HG02678 (cell line): ENCODE measurements around the gene LELP1.

Experiments
- ATAC-seq: cut with Tn5 transposase; IDR thresholded peaks from one replicate; pipeline ENCODE4 v1.9.1; 2021; ENCODE audit warnings: mild to moderate bottlenecking, moderate library complexity; ENCODE audit not compliant: unreplicated experiment

The LELP1 gene

DNA sequence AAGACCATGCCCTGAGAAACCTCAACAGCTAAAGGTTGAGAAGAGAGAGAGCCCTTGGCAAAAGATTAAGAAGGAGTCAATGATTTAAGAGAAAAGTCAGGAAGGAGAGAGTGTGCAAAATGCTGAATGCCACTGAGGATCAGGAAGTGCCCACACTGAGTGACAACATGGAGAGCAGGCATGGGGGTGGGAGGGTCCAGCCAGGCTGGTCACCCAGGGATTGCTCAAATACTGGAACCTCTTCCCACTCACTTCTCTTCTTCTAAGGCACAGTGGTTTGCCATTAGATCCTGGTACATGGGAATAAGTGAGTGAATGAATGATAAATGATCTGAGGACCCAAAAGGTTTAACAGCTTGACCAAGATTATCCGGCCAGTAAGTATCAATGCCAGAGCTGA lies 25.3 kb downstream of the LELP1 start:
- ATAC-seq, result no peak

GRCh38 chr1:153229076-153229829 lies 26.0 kb downstream of the LELP1 start:
- peak; percentile 48 for ATAC-seq

DNA sequence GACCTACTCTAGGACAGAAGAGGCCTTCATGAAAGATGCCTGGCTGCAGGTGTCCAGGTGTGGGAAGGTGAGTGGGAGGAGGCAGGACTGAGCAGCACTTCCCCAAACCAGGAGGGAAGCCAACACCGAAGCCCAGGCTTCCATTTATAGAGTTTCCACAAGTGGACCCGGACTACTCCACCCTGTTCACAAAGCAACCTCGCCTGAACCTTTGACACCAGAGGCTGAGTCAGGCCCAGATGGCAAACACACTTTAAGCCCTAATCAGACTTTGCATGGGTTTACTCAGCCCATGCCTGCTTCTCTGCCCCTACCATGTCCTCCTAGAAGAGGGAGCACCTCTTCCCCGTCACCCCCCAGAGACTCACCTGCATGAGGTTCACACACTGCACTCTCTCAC lies 28.1 kb downstream of the LELP1 start:
- no peak for ATAC-seq

- no peak for ATAC-seq
Measured at GRCh38 chr1:153231785-153232184, 28.6 kb downstream of the LELP1 start.

- ATAC-seq, result no peak
Measured at GRCh38 chr1:153232553-153232952, 29.3 kb downstream of the LELP1 start.

DNA sequence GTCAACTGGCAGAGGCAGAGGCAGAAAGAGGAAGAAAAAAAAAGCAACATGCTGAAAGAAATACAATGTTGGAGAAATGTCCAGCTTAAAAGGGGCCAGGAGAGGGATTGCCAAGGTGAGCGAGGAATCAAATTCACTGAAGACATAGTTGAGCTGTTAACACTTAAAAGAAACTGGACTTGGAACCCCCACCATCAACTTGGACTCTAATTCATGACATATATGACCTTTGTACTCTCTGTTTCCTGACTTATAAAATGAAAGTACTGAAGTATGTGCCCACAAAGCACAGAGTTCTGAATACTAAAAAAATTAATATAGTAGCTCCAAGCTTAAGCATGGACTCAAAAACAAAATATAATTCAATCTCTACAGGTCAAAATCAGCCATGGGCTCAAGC lies 30.2 kb downstream of the LELP1 start:
- no peak for ATAC-seq

GRCh38 chr1:153238527-153238926 lies 35.3 kb downstream of the LELP1 start:
- no peak for ATAC-seq

- no peak for ATAC-seq
Measured at GRCh38 chr1:153242160-153242559, 38.9 kb downstream of the LELP1 start.

- ATAC-seq, result no peak
Measured at GRCh38 chr1:153245466-153245865, 42.2 kb downstream of the LELP1 start.

GRCh38 chr1:153246018-153246417 lies 42.8 kb downstream of the LELP1 start:
- no peak for ATAC-seq

DNA sequence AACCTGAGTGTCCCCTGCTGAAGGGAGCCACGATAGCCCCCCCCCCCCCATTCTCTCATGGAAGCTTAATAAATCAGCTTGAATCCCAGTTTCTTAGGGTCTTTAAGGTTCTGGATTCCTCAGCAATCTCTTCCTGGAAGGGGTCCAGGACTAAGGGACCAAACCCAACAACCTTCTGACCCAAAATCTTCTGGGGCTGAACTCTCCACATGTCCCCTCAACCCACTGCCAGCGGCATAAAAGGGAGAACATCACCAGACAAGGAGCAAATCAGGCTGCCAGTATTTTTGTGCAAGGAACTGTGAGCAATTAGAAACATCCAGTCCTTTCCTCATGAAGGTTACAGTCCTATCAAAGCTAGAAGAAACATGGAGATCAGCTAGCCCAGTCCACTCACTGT lies 43.6 kb downstream of the LELP1 start:
- ATAC-seq, result no peak

GRCh38 chr1:153248176-153248879 lies 45.1 kb downstream of the LELP1 start:
- ATAC-seq, result no peak

- ATAC-seq, result no peak
Measured at GRCh38 chr1:153250166-153250565, 46.9 kb downstream of the LELP1 start.

DNA sequence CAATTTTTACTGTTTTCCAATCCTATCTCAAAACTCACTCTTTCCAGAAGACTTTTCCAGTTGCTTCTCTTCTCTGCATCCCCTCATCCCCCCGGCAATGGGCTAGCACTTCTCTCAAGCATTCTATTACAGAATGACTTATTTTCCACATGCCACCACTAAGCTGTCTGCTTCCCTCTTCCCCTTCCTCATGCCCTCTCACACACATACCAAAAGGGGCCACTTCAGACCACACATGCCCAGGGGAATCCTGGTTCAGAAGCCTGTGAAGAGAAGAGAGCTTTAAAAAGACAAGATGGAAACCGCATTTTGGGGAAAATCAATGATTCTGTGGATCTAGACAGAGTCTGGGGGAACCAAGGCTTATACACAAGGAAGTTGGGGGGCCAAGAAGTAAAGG lies 47.9 kb downstream of the LELP1 start:
- ATAC-seq, result no peak

DNA sequence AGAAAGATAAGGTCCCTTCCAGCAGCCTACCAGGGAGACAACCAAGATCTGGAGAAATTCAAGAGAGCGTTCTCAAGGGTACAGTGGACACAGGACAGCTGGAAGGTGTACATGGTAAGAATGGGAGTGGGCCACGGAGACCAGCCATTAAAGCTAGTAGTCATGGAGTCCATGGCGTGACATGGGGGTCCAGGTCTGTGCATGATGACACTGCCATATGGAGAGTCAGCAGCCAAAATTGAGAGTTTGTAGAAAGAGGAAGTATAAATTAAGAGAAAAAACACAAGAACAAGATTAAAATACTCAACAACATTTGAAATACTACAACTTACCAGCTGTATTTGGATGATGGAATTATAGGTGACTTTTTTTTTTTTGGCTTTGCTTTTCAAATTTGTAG lies 48.3 kb downstream of the LELP1 start:
- ATAC-seq, result no peak

DNA sequence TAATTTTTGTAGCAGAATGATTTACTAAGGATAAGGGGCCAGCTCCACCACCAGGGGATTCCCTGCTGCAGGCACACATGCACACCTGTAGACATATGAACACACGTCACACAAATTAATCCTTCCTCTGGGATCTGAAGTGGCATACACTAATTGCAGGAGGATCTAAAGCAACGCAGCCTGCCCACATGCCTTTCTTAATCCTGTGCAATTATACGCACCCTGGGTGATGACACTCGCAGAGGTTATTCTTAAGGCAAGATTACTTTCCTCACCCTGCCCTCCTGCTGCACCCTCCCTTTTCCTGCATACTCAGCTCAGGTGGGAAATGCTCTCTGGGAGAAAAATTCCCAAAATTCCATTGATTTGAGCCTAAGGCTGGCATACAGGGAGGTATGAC lies 48.8 kb downstream of the LELP1 start:
- no peak for ATAC-seq

GRCh38 chr1:153253076-153253475 lies 49.8 kb downstream of the LELP1 start:
- no peak for ATAC-seq

DNA sequence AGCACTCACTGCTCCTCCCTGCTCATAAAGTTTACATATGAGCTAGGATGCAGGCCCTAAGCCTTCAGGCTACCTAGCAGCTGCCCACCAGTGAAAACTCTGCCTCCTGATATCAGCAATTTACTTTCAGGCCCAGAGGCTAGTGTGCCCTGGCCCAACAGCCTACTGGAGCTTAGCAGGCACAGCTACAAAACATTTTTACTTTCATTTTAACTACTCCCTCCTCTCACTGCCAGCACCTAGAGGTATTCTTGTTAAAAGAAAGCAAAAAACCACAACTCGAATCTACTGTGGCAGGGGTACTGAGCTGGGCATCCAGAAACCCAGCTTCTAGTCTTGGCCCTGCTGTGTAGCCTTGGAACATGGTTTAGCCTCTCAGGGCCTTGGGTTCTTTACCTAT lies 50.5 kb downstream of the LELP1 start:
- ATAC-seq, result peak; percentile 81
